Gastroesophageal sphincter (tissue), 3 donors: ENCODE data around the gene ERC1.

Source experiments
- POLR2A ChIP-seq, 2 donors: fragments of 450-650 bp; IDR thresholded peaks; one replicate each; pipeline ENCODE4 v1.6.1; 2017; ENCODE audit warnings: antibody characterized with exemption in 2 of 2, mild to moderate bottlenecking in 2 of 2, moderate library complexity in 1 of 2
- TF ChIP-seq, protein P1 (sequence below), 4 experiments: fragments of 200-600 bp in 2 of 4; fragments of 450-650 bp in 2 of 4; sonication (generic) in 1 of 4; IDR thresholded peaks; one replicate each; pipeline ENCODE4 v1.5.1; 2017 to 2019; ENCODE audit warnings: antibody characterized with exemption in 4 of 4, mild to moderate bottlenecking in 2 of 4, moderate library complexity in 2 of 4

DNA sequence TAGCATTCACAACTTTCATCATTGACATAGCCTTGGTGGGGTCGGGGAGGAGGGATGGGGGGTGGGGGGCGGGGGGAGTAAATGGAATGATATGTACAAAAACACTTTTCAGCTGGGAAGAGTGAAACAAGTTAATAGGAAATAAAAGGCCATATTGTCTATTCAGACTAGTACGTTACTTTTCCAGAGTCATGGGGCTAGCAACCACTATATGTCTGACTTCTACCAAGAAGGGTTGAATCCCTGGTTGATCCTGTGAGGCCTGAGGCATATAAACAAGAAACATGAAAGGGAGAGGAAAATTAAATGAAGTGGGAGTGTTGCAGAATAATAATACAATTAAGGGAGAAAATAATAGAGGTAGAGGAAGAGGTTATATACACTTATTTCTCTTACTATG lies 225.5 kb downstream of the ERC1 start:
- no peak for TF ChIP-seq POLR2A (IDR thresholded peaks at IDR 0.05)
- TF ChIP-seq, protein P1, sequence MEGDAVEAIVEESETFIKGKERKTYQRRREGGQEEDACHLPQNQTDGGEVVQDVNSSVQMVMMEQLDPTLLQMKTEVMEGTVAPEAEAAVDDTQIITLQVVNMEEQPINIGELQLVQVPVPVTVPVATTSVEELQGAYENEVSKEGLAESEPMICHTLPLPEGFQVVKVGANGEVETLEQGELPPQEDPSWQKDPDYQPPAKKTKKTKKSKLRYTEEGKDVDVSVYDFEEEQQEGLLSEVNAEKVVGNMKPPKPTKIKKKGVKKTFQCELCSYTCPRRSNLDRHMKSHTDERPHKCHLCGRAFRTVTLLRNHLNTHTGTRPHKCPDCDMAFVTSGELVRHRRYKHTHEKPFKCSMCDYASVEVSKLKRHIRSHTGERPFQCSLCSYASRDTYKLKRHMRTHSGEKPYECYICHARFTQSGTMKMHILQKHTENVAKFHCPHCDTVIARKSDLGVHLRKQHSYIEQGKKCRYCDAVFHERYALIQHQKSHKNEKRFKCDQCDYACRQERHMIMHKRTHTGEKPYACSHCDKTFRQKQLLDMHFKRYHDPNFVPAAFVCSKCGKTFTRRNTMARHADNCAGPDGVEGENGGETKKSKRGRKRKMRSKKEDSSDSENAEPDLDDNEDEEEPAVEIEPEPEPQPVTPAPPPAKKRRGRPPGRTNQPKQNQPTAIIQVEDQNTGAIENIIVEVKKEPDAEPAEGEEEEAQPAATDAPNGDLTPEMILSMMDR (IDR thresholded peaks at IDR 0.05), result no peak
